Measurements from ENCODE around the gene NHS. TPM values are rescaled to one million over a fixed set of nuclear protein-coding genes. Genes with fewer than 3 reads are reported as not detected.

Gene NHS
- total and polyA plus RNA-seq, 10 donors = 0.32 to 3.1 (median 2.1) TPM

- TF ChIP-seq POLR2AphosphoS5 (IDR thresholded peaks at IDR 0.05) = no peak
- no peak for TF ChIP-seq POLR2A (IDR thresholded peaks at IDR 0.05)
- TF ChIP-seq CTCF (IDR thresholded peaks at IDR 0.05 in 8 of 11, conservative IDR thresholded peaks at IDR 0.05 in 3 of 11) = no peak
- H3K9me3 ChIP-seq = no peaks in the 10 kb centered on the region
- no peak overlapping the region for H3K27ac ChIP-seq
- H3K4me3 ChIP-seq = no peak overlapping the region
- peaks cover 0 to 14% (median 0%) of the 10 kb centered on the region in 7 donors for H3K27me3 ChIP-seq (replicated peaks in 1 of 7)
- no peaks in the 10 kb centered on the region for H3K4me1 ChIP-seq
- H3K36me3 ChIP-seq = no peaks in the 10 kb centered on the region
- DNase-seq = no peak
- intact Hi-C loops (cut with DNase I; ENCODE audit: low total_unique reads) = no loop called here
Measured at GRCh38 chrX:17417372-17417771, 42.4 kb downstream of the NHS start.

- no peaks in the 10 kb centered on the region for H3K4me1 ChIP-seq
- H3K9me3 ChIP-seq = no peaks in the 10 kb centered on the region
- H3K36me3 ChIP-seq = no peaks in the 10 kb centered on the region
- no peak overlapping the region for H3K27ac ChIP-seq
- TF ChIP-seq CTCF (IDR thresholded peaks at IDR 0.05 in 8 of 11, conservative IDR thresholded peaks at IDR 0.05 in 3 of 11) = no peak
- TF ChIP-seq POLR2AphosphoS5 (IDR thresholded peaks at IDR 0.05) = peak in 1 of 3 donors; percentile 35
- no peak for TF ChIP-seq POLR2A (IDR thresholded peaks at IDR 0.05)
- H3K27me3 ChIP-seq (replicated peaks in 1 of 7) = no peaks in the 10 kb centered on the region
- no peak overlapping the region for H3K4me3 ChIP-seq
- intact Hi-C loops (cut with DNase I; ENCODE audit: low total_unique reads) = no loop called here
- WGBS, 5 donors = 58 to 83% (median 80%) methylated on average over 3 to 6 of the region's 6 CpGs
- no peak for DNase-seq
Measured at GRCh38 chrX:17425136-17425535, 50.1 kb downstream of the NHS start.

GRCh38 chrX:17425551-17425950 lies 50.6 kb downstream of the NHS start:
- WGBS, 5 donors = 50 to 82% (median 74%) methylated on average over 1 of the region's 1 CpG
- H3K36me3 ChIP-seq = no peaks in the 10 kb centered on the region
- no peak for DNase-seq
- no peaks in the 10 kb centered on the region for H3K9me3 ChIP-seq
- intact Hi-C loops (cut with DNase I; ENCODE audit: low total_unique reads) = no loop called here
- no peaks in the 10 kb centered on the region for H3K27me3 ChIP-seq (replicated peaks in 1 of 7)
- no peak overlapping the region for H3K4me3 ChIP-seq
- H3K27ac ChIP-seq = no peak overlapping the region
- TF ChIP-seq CTCF (IDR thresholded peaks at IDR 0.05 in 8 of 11, conservative IDR thresholded peaks at IDR 0.05 in 3 of 11) = no peak
- no peak for TF ChIP-seq POLR2AphosphoS5 (IDR thresholded peaks at IDR 0.05)
- TF ChIP-seq POLR2A (IDR thresholded peaks at IDR 0.05) = no peak
- no peaks in the 10 kb centered on the region for H3K4me1 ChIP-seq

- no peaks in the 10 kb centered on the region for H3K9me3 ChIP-seq
- 28 to 69% (median 50%) methylated on average over 1 of the region's 1 CpG for WGBS, 5 donors
- no peak for DNase-seq
- no peak overlapping the region for H3K27ac ChIP-seq
- no peak overlapping the region for H3K4me3 ChIP-seq
- H3K4me1 ChIP-seq = no peaks in the 10 kb centered on the region
- intact Hi-C loops (cut with DNase I; ENCODE audit: low total_unique reads) = no loop called here
- no peaks in the 10 kb centered on the region for H3K27me3 ChIP-seq (replicated peaks in 1 of 7)
- no peak for TF ChIP-seq CTCF (IDR thresholded peaks at IDR 0.05 in 8 of 11, conservative IDR thresholded peaks at IDR 0.05 in 3 of 11)
- TF ChIP-seq POLR2A (IDR thresholded peaks at IDR 0.05) = no peak
- no peak for TF ChIP-seq POLR2AphosphoS5 (IDR thresholded peaks at IDR 0.05)
- no peaks in the 10 kb centered on the region for H3K36me3 ChIP-seq
Measured at GRCh38 chrX:17431171-17431570, 56.2 kb downstream of the NHS start.
